ENCODE data around the gene XPO6.
A peak's percentile ranks its signal among the peaks of the same experiment; 100 is the strongest.

XPO6 gene

DNA sequence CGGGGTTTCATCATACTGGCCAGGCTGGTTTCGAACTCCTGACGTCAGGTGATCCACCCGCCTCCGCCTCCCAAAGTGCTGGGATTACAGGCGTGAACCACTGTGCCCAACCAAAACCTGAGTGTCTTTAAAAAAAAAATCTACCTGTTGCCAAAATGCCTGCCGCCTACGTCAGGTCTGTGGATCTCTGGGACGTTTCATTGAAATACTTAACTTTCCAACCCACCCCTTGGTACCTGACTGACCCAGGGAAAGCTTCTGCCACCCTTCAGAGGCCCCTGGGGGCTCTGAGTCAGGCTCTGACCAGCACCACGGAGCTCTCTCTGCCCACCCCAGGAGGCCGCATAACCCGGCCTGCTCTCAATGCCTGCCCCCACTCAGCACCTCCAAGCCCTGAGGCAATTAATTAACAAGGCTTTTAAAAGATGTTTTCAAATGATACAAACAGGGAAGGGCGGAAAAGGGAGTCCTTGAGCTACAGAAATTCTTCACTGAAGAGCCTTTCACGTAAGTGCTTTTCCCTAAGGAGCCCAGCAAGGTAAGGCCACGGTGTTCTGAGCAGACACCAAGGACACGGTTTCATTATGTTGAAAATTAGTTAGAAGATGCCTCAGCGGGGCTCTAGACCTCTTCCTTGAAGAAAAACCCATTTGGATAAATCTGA, 118.9 kb downstream of the XPO6 start:
- Mint-ChIP-seq H3K4me1 (ENCODE audit: low read depth in 2 of 2) (peaks cover 9 to 11% of the 10 kb centered on the region in 2 donors), H3K4me3 (no peak overlapping the region), H3K9me3 (no peaks in the 10 kb centered on the region), H3K27ac (no peak overlapping the region), H3K27me3 (no peaks in the 10 kb centered on the region), H3K36me3 (ENCODE audit: insufficient read depth) (peaks cover 34% of the 10 kb centered on the region)
- DNase-seq (no peak), ATAC-seq (replicated peaks) (no peak)

DNA sequence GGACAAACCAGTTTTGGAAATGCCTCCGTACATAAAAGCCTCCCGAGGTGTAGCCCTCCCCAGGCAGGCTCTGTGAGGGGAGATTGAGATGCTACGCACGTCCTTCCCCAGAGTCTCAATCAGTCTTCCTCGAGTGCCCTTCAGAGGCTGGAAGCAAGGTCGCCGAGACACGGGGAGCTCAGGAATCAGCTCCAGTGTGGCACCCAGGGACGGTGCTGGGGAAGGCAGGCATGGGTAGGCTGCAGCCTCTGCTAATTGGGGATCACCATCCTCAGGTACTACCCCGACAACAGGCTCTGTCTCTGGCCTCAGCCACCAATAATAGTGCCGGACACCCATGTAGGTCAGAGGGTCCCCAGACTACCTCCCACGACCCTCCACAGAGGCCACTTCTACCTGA, 120.1 kb downstream of the XPO6 start:
- DNase-seq = no peak
- H3K36me3 Mint-ChIP-seq (ENCODE audit: insufficient read depth) = peaks cover 25% of the 10 kb centered on the region
- no peaks in the 10 kb centered on the region for H3K27me3 Mint-ChIP-seq
- peaks cover 8 to 9% of the 10 kb centered on the region in 2 donors for H3K4me1 Mint-ChIP-seq (ENCODE audit: low read depth in 2 of 2)
- H3K9me3 Mint-ChIP-seq = no peaks in the 10 kb centered on the region
- H3K4me3 Mint-ChIP-seq = no peak overlapping the region
- no peak for ATAC-seq (replicated peaks)
- H3K27ac Mint-ChIP-seq = peak overlapping the region in 1 of 2 donors; percentile 81

DNA sequence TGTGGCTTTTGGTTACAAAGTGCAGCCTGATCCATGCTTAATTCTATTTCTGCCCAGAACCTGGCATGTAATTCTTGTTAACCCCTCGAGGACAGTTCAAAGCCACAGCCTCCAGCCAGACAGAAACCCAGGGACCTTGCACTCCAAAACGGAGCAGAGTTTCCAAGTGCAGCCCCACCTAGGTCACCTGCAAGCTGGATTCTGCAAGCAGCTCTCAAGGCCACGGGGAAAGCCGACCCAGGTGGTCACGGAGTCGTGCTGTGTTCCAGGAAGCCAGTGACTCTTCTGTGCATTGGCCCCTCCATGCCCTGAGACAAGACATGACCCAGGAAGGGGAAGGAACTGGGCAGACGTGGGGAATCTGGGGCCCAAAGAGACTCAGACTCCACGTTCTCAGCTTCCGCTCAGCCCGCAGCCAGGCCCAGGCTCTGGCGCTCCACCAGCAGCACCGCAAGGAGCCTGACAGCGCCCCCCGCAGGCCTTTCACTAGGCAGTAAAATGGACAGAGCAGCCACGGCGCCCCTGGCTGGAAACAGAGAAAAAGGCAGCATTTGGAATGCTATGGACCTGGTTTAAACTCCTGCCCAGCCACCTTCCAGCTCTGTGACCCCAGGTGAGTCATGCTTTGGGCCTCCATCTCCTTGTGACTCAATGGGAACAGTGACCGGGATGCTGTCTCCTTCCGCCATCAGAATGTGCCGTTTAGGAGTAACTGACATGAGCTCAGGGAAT, 121.0 kb downstream of the XPO6 start:
- Mint-ChIP-seq H3K36me3 (ENCODE audit: insufficient read depth) (peaks cover 19% of the 10 kb centered on the region), H3K4me1 (ENCODE audit: low read depth in 2 of 2) (peaks cover 8 to 11% of the 10 kb centered on the region in 2 donors), H3K4me3 (no peak overlapping the region), H3K9me3 (no peaks in the 10 kb centered on the region), H3K27me3 (no peaks in the 10 kb centered on the region), H3K27ac (peak overlapping the region; percentile 60 to 81)
- ATAC-seq (replicated peaks) = no peak
- DNase-seq = no peak

DNA sequence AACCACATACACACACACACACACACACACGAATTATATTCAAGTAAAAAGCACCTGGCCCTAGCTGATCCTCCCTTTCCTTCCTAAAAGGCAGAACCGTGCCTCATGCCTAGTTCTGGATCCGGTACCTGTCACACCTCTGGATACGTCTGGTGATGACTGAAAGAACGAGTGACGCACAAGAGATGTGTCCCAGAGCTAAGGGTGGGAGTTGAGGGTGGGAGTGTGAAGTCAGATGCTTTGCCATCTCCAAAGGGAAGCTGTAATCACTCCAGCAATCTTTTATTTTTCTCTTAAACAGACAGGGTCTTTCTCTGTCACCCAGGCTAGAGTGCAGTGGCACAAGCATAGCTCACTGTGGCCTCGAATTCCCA, 121.8 kb downstream of the XPO6 start:
- Mint-ChIP-seq H3K4me1 (ENCODE audit: low read depth in 2 of 2) (peaks cover 8 to 11% of the 10 kb centered on the region in 2 donors), H3K36me3 (ENCODE audit: insufficient read depth) (peaks cover 18% of the 10 kb centered on the region), H3K27ac (peak overlapping the region; percentile 79 to 80), H3K9me3 (no peaks in the 10 kb centered on the region), H3K4me3 (no peak overlapping the region), H3K27me3 (no peaks in the 10 kb centered on the region)
- DNase-seq (no peak), ATAC-seq (replicated peaks) (no peak)

DNA sequence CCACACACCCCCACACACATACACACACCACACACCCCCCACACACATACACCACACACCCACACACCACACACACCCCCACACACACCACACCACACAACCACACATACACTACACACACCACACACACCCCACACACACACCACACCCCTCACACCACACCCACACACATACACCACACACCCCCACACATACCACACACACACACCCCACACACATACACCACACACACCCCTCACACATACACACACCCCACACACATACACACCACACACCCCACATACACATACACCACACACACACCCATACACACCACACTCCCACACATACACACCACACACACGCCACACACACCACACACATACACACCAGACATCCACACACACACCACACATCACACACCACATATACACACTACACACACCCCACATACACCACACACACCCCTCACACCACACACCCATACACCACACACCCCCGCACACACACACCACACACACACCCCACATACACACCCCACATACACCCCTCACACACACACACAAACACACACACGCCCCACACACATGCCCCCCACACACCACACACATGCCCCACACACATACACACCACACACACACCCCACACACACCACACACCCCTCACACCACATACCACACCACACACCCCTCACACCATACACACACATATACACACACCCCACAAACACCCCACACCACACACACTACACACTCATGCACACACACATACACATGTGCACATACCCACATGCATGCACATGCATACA, 122.4 kb downstream of the XPO6 start:
- Mint-ChIP-seq H3K4me1 (ENCODE audit: low read depth in 2 of 2) (peaks cover 8 to 11% of the 10 kb centered on the region in 2 donors), H3K4me3 (no peak overlapping the region), H3K27me3 (no peaks in the 10 kb centered on the region), H3K9me3 (no peaks in the 10 kb centered on the region), H3K27ac (peak overlapping the region; percentile 79 to 80), H3K36me3 (ENCODE audit: insufficient read depth) (peaks cover 18% of the 10 kb centered on the region)
- no peak for ATAC-seq (replicated peaks)
- no peak for DNase-seq

DNA sequence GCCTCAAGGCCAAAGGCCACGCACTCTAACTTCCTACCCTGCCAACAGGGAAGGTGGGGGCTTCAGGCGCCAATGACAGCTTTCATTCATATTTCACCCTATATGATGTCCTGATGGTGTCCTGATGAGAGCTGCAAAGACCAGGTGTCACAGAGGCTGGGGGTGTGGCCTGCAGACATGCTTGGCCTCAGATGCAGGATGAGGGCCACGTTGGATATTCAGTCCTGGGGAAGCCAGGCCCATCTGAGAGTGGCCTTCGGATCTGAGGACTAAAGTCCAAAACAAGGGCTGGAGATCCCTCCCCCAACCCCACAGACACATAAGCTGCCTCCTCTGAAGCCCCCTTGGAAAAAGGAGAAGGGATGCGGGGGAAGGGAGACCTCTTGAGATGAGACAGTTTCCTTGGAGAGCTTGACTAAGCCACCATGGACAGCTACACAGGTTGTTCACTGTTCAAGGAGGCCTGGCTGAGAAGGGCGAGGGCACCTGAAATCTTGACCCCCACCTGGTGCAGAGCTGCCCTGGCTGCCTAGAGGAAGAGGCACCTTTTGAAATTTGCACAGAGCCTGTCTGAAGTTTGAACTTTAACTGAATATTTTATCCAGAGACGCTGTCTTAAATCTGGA, 124.0 kb downstream of the XPO6 start:
- DNase-seq = no peak
- no peaks in the 10 kb centered on the region for H3K9me3 Mint-ChIP-seq
- no peak overlapping the region for H3K27ac Mint-ChIP-seq
- no peak overlapping the region for H3K4me3 Mint-ChIP-seq
- H3K4me1 Mint-ChIP-seq (ENCODE audit: low read depth in 2 of 2) = peaks cover 8 to 11% of the 10 kb centered on the region in 2 donors
- H3K27me3 Mint-ChIP-seq = no peaks in the 10 kb centered on the region
- H3K36me3 Mint-ChIP-seq (ENCODE audit: insufficient read depth) = peaks cover 11% of the 10 kb centered on the region
- ATAC-seq (replicated peaks) = no peak

DNA sequence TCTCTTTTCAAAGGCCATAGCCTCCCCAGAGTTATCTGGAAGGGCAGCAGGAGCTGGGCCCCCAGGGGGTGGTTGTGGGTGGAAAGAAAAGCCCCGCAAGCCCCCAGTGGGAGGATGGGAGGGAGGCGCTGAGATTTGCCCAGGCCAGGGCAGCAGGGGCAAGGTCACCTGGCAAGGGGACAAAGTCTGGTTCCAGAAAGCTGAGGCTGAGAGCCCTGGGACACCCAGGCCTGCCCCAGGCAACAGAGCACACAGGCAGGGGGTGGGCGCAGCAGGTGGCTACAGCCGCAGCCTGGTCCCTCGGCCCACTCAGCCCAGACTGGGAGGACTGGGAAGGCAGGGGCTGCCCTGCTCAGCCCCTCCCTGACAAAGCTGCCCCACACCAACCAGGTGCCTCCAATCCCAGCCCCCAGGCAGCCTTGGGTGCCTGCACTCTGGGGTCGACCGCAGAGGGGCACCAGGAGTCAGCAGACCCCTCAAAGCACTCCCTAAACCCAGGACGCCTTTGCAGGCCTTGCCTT, 124.6 kb downstream of the XPO6 start:
- ATAC-seq (replicated peaks) = no peak
- Mint-ChIP-seq H3K4me3 (no peak overlapping the region), H3K36me3 (ENCODE audit: insufficient read depth) (peaks cover 11% of the 10 kb centered on the region), H3K9me3 (no peaks in the 10 kb centered on the region), H3K27me3 (no peaks in the 10 kb centered on the region), H3K27ac (no peak overlapping the region), H3K4me1 (ENCODE audit: low read depth in 2 of 2) (peaks cover 8 to 11% of the 10 kb centered on the region in 2 donors)
- DNase-seq = no peak

DNA sequence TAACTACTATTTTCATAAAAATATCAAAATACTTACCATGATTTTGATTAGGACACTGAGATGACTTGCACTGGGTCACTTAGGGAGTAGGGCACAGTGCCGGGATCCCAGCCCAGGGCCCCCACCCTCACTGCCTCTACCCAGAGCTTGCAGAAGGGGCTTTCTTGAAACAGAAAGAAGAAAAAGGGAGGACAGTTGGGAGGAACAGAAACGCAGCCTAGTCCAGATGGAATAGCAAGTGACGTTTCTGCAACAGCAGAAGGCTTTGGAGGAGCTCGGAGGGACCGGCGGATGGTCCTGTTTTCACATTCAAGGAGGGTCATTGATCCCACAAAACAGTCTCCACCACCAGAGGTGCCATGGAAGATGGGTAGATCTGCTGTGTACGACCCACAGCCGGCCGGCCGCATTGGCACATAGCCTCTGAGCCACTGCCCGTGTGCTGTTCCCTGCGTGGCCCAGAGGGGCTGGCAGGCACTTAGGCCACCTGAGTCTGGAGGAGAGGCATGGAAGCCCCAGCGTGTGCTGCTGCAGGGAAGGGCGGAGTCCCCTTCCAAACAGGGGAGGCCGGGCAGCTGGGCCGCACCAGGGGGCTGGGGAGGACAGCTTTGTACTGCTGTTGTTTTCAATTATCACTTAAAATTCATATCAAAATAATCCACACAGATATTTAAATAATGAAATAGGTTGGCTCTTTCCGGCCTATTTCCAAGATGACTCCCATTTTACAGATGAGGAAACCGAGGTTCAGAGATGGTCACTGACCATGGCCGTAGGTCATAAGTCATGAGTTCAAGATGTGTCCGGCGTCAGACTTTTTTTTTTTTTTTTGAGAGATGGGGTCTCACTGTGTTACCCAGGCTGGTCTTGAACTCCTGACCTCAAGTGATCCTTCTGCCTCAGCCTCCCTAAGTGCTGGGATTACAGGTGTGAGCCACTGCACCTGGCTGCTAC, 125.3 kb downstream of the XPO6 start:
- Mint-ChIP-seq H3K27me3 (no peaks in the 10 kb centered on the region), H3K4me3 (no peak overlapping the region)

DNA sequence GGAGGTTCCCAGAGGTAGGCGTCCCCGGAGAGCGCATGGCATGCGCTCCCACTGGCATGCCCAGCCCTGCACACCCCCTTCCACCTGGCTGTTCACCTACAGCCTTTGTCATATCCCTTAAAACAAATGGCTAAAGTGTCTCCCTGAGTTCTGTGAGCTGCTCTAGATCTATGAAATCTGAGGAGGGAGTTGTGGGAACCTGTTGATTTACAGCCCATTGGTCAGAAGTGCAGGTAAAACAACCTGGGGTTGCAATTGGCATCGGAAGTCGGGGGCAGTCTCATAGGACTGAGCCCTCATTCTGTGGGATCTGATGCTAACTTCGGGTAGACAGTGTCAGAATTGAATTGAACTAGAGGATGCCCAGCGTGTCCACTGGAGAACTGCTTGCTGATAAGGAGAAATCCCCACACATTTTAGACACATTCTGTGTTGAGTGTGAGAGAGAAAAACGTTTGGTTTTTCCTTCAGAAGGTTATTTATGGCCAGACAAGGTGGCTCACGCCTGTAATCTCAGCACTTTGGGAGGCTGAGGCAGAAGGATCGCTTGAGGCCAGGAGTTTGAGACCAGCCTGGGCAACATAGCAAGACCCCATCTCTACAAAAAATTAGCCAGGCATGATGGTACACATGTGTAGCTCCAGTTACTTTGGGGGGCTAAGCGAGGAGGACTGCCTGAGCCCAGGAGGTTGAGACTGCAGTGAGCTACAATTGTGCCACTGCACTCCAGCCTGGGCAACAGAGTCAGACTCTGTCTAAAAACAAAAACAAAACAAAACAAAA, 126.2 kb downstream of the XPO6 start:
- Mint-ChIP-seq H3K4me3 (no peak overlapping the region), H3K27ac (no peak overlapping the region), H3K36me3 (ENCODE audit: insufficient read depth) (peaks cover 11% of the 10 kb centered on the region), H3K9me3 (no peaks in the 10 kb centered on the region), H3K27me3 (no peaks in the 10 kb centered on the region), H3K4me1 (ENCODE audit: low read depth in 2 of 2) (peaks cover 8 to 11% of the 10 kb centered on the region in 2 donors)
- ATAC-seq (replicated peaks) = no peak
- no peak for DNase-seq

More for the DNA sequence above, 125.3 kb downstream of the XPO6 start:
- Mint-ChIP-seq H3K27ac (no peak overlapping the region), H3K9me3 (no peaks in the 10 kb centered on the region), H3K4me1 (ENCODE audit: low read depth in 2 of 2) (peaks cover 8 to 11% of the 10 kb centered on the region in 2 donors), H3K36me3 (ENCODE audit: insufficient read depth) (peaks cover 11% of the 10 kb centered on the region)
- DNase-seq (no peak), ATAC-seq (replicated peaks) (no peak)

DNA sequence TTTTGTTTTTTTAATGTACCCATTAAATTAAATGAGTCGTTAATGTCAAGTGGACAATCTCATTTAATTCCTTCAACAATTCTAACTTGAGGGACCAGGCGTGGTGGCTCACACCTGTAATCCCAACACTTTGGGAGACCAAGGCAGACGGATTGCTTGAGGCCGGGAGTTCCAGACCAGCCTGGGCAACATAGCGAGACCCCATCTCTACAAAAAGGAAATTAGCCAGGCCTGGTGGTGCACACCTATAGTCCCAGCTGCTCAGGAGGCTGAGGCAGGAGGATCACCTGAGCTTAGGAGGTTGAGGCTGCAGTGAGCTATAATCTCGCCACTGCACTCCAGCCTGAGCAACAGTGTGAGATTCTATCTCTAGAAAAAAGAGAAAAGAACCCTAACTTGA, 127.6 kb downstream of the XPO6 start:
- Mint-ChIP-seq H3K4me1 (ENCODE audit: low read depth in 2 of 2) (peaks cover 0 to 2% of the 10 kb centered on the region in 2 donors), H3K9me3 (no peaks in the 10 kb centered on the region), H3K4me3 (no peak overlapping the region), H3K27me3 (no peaks in the 10 kb centered on the region), H3K27ac (no peak overlapping the region), H3K36me3 (ENCODE audit: insufficient read depth) (peaks cover 8% of the 10 kb centered on the region)
- DNase-seq (no peak), ATAC-seq (replicated peaks) (no peak)

DNA sequence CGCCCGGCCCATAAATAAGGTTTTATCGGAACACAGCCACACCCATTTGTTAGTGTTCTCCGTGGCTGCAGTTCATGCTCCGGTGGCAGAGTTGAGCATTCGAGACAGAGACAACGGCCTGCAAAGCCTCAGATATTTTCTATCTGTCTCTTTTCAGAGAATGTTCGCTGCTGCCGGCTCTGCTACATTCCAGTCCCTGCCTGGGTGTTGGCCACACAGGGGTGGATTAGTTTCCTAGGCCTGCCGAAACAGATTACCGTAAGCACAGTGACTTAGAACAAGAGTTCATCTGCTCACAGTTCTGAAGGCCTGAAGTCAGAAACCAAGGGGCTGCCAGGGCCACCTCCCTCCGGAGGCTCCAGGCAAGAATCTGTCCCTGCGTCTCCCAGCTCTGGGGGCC, 129.1 kb downstream of the XPO6 start:
- H3K27ac Mint-ChIP-seq = no peak overlapping the region
- no peak for DNase-seq
- peaks cover 0 to 2% of the 10 kb centered on the region in 2 donors for H3K4me1 Mint-ChIP-seq (ENCODE audit: low read depth in 2 of 2)
- H3K36me3 Mint-ChIP-seq (ENCODE audit: insufficient read depth) = no peaks in the 10 kb centered on the region
- H3K27me3 Mint-ChIP-seq = no peaks in the 10 kb centered on the region
- H3K9me3 Mint-ChIP-seq = no peaks in the 10 kb centered on the region
- H3K4me3 Mint-ChIP-seq = no peak overlapping the region
- ATAC-seq (replicated peaks) = no peak
